IMR-90 (cell line): ENCODE results near the gene GAPT. TPM values are rescaled to one million over a fixed set of nuclear protein-coding genes. Genes with fewer than 3 reads are reported as not detected.

ENCODE experiments used
- ATAC-seq: fragments of 200-7000 bp; cut with Tn5 transposase; 2 replicates; pipeline ENCODE4 v1.9.1; 2020; ENCODE audit warnings: low read depth, mild to moderate bottlenecking, moderate library complexity
- BruUV-seq: library from RNA; stranded (reverse); fragments of 400-500 nt; replicated peaks from 2 replicates; lab custom pipeline; 2021; lab: Mats Ljungman, UMichigan
- CTCF ChIA-PET: fragments of 300-600 bp; formaldehyde crosslinking; extraction: SDS; loops from one replicate; lab custom pipeline; 2021; ENCODE audit warnings: antibody characterized with exemption; lab: Yijun Ruan, JAX
- POLR2A ChIA-PET: fragments of 300-600 bp; sonication (Branson Sonifier 250); formaldehyde crosslinking; loops from one replicate; lab custom pipeline; 2022; ENCODE audit warnings: antibody characterized with exemption; ENCODE audit not compliant: unreplicated experiment; lab: Charles Lee
- DNase-seq: peaks from one replicate; pipeline ENCODE4 v3.0.0; 2013
- H2AFZ ChIP-seq: replicated peaks from 2 replicates; pipeline ENCODE3; 2013; ENCODE audit warnings: low read length, mild to moderate bottlenecking; ENCODE audit not compliant: poor library complexity
- H2AK5ac ChIP-seq: 2 replicates; pipeline ENCODE4 v1.6.1; 2013; ENCODE audit warnings: low read depth, low read length, inconsistent platforms
- H2AK9ac ChIP-seq: replicated peaks from 2 replicates; pipeline ENCODE3; 2013; ENCODE audit warnings: mild to moderate bottlenecking, low read depth, low read length, moderate library complexity; ENCODE audit not compliant: poor library complexity
- H2BK120ac ChIP-seq: 2 replicates; pipeline ENCODE4 v1.6.1; 2013; ENCODE audit warnings: low read depth, low read length, inconsistent platforms
- H2BK15ac ChIP-seq: 3 replicates; pipeline ENCODE4 v1.6.1; 2013; ENCODE audit warnings: low read depth, low read length, inconsistent platforms
- H2BK20ac ChIP-seq: 2 replicates; pipeline ENCODE4 v1.6.1; 2013; ENCODE audit warnings: low read depth, mild to moderate bottlenecking, inconsistent platforms, low read length, moderate library complexity
- H2BK5ac ChIP-seq: 2 replicates; pipeline ENCODE4 v1.6.1; 2013; ENCODE audit warnings: mild to moderate bottlenecking, low read depth, low read length, inconsistent platforms; ENCODE audit not compliant: poor library complexity, severe bottlenecking
- H3K14ac ChIP-seq: replicated peaks from 2 replicates; pipeline ENCODE4 v1.6.1; 2013; ENCODE audit warnings: low read depth, low read length, inconsistent platforms
- H3K18ac ChIP-seq: 2 replicates; pipeline ENCODE4 v1.6.1; 2013; ENCODE audit warnings: low read depth, low read length, control low read depth
- H3K23ac ChIP-seq: 2 replicates; pipeline ENCODE4 v1.6.1; 2013; ENCODE audit warnings: low read depth, low read length, inconsistent platforms
- H3K27ac ChIP-seq: 2 replicates; pipeline ENCODE4 v1.5.1; 2013; ENCODE audit warnings: mild to moderate bottlenecking, control low read depth, low read length; ENCODE audit not compliant: insufficient read depth
- H3K27me3 ChIP-seq: 2 replicates; pipeline ENCODE4 v1.6.1; 2013; ENCODE audit warnings: low read length; ENCODE audit not compliant: control insufficient read depth, insufficient read depth
- H3K36me3 ChIP-seq: 2 replicates; pipeline ENCODE4 v1.6.1; 2013; ENCODE audit warnings: low read length, mixed read lengths; ENCODE audit not compliant: control insufficient read depth, insufficient read depth
- H3K4ac ChIP-seq: 2 replicates; pipeline ENCODE4 v1.6.1; 2013; ENCODE audit warnings: low read depth, low read length, inconsistent platforms
- H3K4me1 ChIP-seq: 2 replicates; pipeline ENCODE4 v1.6.1; 2013; ENCODE audit warnings: low read length, mixed read lengths; ENCODE audit not compliant: control insufficient read depth, insufficient read depth
- H3K4me2 ChIP-seq: 2 replicates; pipeline ENCODE4 v1.6.1; 2013; ENCODE audit warnings: low read depth, mild to moderate bottlenecking, control low read depth, low read length, moderate library complexity
- H3K4me3 ChIP-seq: 2 replicates; pipeline ENCODE4 v1.5.1; 2013; ENCODE audit warnings: low read depth, mild to moderate bottlenecking, control low read depth, low read length, moderate library complexity; ENCODE audit not compliant: insufficient read depth
- H3K56ac ChIP-seq: 2 replicates; pipeline ENCODE4 v1.6.1; 2013; ENCODE audit warnings: low read length, inconsistent platforms; ENCODE audit not compliant: insufficient read depth; ENCODE audit errors: extremely low read depth
- H3K79me1 ChIP-seq, 2 experiments: 2 replicates each; pipeline ENCODE4 v1.6.1; 2013; ENCODE audit warnings: low read length in 2 of 2, inconsistent platforms in 1 of 2, low read depth in 1 of 2
- H3K9ac ChIP-seq: 2 replicates; pipeline ENCODE4 v1.6.1; 2013; ENCODE audit warnings: low read depth, low read length, control low read depth
- H3K9me1 ChIP-seq: 2 replicates; pipeline ENCODE4 v1.6.1; 2013; ENCODE audit warnings: low read length, inconsistent platforms; ENCODE audit not compliant: insufficient read depth
- H3K9me3 ChIP-seq: 2 replicates; pipeline ENCODE4 v1.6.1; 2013; ENCODE audit warnings: low read length; ENCODE audit not compliant: control insufficient read depth, insufficient read depth
- H4K20me1 ChIP-seq: 2 replicates; pipeline ENCODE4 v1.6.1; 2013; ENCODE audit warnings: low read length, inconsistent platforms; ENCODE audit not compliant: insufficient read depth
- H4K5ac ChIP-seq: 2 replicates; pipeline ENCODE4 v1.6.1; 2013; ENCODE audit warnings: mild to moderate bottlenecking, low read depth, low read length, control low read depth
- H4K8ac ChIP-seq, 2 experiments: 2 replicates each; pipeline ENCODE4 v1.6.1; 2013; ENCODE audit warnings: low read depth in 2 of 2, low read length in 2 of 2, control low read depth in 1 of 2, inconsistent platforms in 1 of 2
- H4K91ac ChIP-seq: 2 replicates; pipeline ENCODE4 v1.6.1; 2013; ENCODE audit warnings: low read depth, low read length, inconsistent platforms; ENCODE audit not compliant: insufficient read depth
- BHLHE40 ChIP-seq: fragments of 150-350 bp; IDR thresholded peaks from 2 replicates; pipeline ENCODE4 v1.6.1; 2016; ENCODE audit warnings: mild to moderate bottlenecking, low read depth, low read length
- CEBPB ChIP-seq: IDR thresholded peaks from 2 replicates; pipeline ENCODE4 v1.6.1; 2012; ENCODE audit warnings: low read depth, low read length, improper control_type of control experiment
- CHD1 ChIP-seq: IDR thresholded peaks from 2 replicates; pipeline ENCODE4 v1.6.1; 2012; ENCODE audit warnings: low read depth, low read length, improper control_type of control experiment
- CTCF ChIP-seq: conservative IDR thresholded peaks from 2 replicates; pipeline ENCODE4 v1.5.1; 2012; ENCODE audit warnings: mild to moderate bottlenecking, low read depth, low read length, improper control_type of control experiment
- ELK1 ChIP-seq: fragments of 150-350 bp; IDR thresholded peaks from 2 replicates; pipeline ENCODE4 v1.6.1; 2016; ENCODE audit warnings: low read depth, mild to moderate bottlenecking, low read length, moderate library complexity, borderline replicate concordance
- FOS ChIP-seq: fragments of 150-350 bp; IDR thresholded peaks from 2 replicates; pipeline ENCODE4 v1.6.1; 2016; ENCODE audit warnings: low read depth, low read length
- MAFK ChIP-seq: IDR thresholded peaks from 2 replicates; pipeline ENCODE4 v1.6.1; 2012; ENCODE audit warnings: low read depth, low read length, improper control_type of control experiment
- MAZ ChIP-seq: IDR thresholded peaks from 2 replicates; pipeline ENCODE4 v1.6.1; 2012; ENCODE audit warnings: low read depth, mild to moderate bottlenecking, low read length, improper control_type of control experiment, moderate library complexity, borderline replicate concordance
- MXI1 ChIP-seq: IDR thresholded peaks from 2 replicates; pipeline ENCODE4 v1.6.1; 2012; ENCODE audit warnings: low read depth, mild to moderate bottlenecking, low read length, moderate library complexity, borderline replicate concordance
- NFE2L2 ChIP-seq: fragments of 150-350 bp; IDR thresholded peaks from 2 replicates; pipeline ENCODE4 v1.6.1; 2016; ENCODE audit warnings: low read depth, mild to moderate bottlenecking, low read length
- POLR2A ChIP-seq: IDR thresholded peaks from 2 replicates; pipeline ENCODE4 v1.6.1; 2012; ENCODE audit warnings: mild to moderate bottlenecking, low read depth, low read length
- RAD21 ChIP-seq: IDR thresholded peaks from 2 replicates; pipeline ENCODE4 v1.6.1; 2012; ENCODE audit warnings: low read length, improper control_type of control experiment
- RCOR1 ChIP-seq: IDR thresholded peaks from 2 replicates; pipeline ENCODE4 v1.6.1; 2012; ENCODE audit warnings: mild to moderate bottlenecking, low read length, improper control_type of control experiment; ENCODE audit not compliant: insufficient replicate concordance
- RFX5 ChIP-seq: IDR thresholded peaks from 2 replicates; pipeline ENCODE4 v1.8.0; 2012; ENCODE audit warnings: low read depth, mild to moderate bottlenecking, low read length, moderate library complexity
- SMC3 ChIP-seq: fragments of 150-350 bp; IDR thresholded peaks from 2 replicates; pipeline ENCODE4 v1.6.1; 2016; ENCODE audit warnings: low read depth, mild to moderate bottlenecking, antibody characterized with exemption, low read length, moderate library complexity
- USF2 ChIP-seq: fragments of 150-350 bp; IDR thresholded peaks from 2 replicates; pipeline ENCODE4 v1.6.1; 2017; ENCODE audit warnings: mild to moderate bottlenecking, antibody characterized with exemption, low read length, low read depth
- WGBS, 2 experiments: methylation state at CpG; one replicate each; pipeline versions ENCODE4 v1.1.5 to v1.1.7; 2013; ENCODE audit warnings: missing lambda C conversion rate in 2 of 2; ENCODE audit not compliant: insufficient read length in 1 of 2; ENCODE audit errors: extremely low coverage in 2 of 2; 5-methylcytosine and 5-hydroxymethylcytosine counted together
- dilution Hi-C: fragments of 300-500 bp; cut with HindIII; formaldehyde crosslinking; loops from one replicate; pipeline ENCODE4 v1.14.3; 2018; ENCODE audit warnings: low sequenced_read_pairs; ENCODE audit not compliant: unreplicated experiment
- in situ Hi-C: fragments of 300-500 bp; cut with MboI; formaldehyde crosslinking; loops from 3 replicates; pipeline ENCODE4 v1.14.3; 2019; ENCODE audit warnings: low sequenced_read_pairs, inconsistent platforms, mixed read lengths
- intact Hi-C: fragments of 100-400 bp; cut with micrococcal nuclease; formaldehyde crosslinking; loops from 2 replicates; pipeline ENCODE4 v1.10.0; 2022
- polyA plus RNA-seq, 3 experiments: library from polyadenylated mRNA; depleted of rRNA; stranded (reverse); fragments of >200 nt; gene quantifications; 2 replicates each; pipeline ENCODE4 v1.2.3, GENCODE V29; 2012; ENCODE audit warnings: low replicate concordance in 1 of 3
- total RNA-seq: library from RNA; depleted of rRNA; stranded (reverse); fragments of >200 nt; gene quantifications from 2 replicates; pipeline ENCODE4 v1.2.3, GENCODE V29; 2012

The GAPT gene
- total and polyA plus RNA-seq, 2 of the 4 experiments (the other 2 are of a cell fraction) = not detected

- Histone ChIP-seq H3K27ac (peak overlapping the region; percentile 1; the same call in 1 of the 2 replicates), H2AK9ac (no peak overlapping the region), H2BK120ac (no peak overlapping the region), H3K36me3 (peaks cover 58% of the 10 kb centered on the region), H3K14ac (peak overlapping the region; percentile 39; the same call in 1 of the 2 replicates), H3K4ac (no peak overlapping the region), H2BK20ac (no peak overlapping the region), H3K4me2 (peak overlapping the region; percentile 69), H2BK5ac (no peak overlapping the region), H3K79me1 (peaks cover 25 to 44% of the 10 kb centered on the region in 2 experiments), H2AK5ac (no peak overlapping the region), H3K23ac (no peak overlapping the region), H4K5ac (no peak overlapping the region), H3K9me1 (peaks cover 5% of the 10 kb centered on the region; the same call in 1 of the 2 replicates), H3K4me1 (peaks cover 2% of the 10 kb centered on the region; the same call in 1 of the 2 replicates), H4K20me1 (peaks cover 63% of the 10 kb centered on the region), H2AFZ (no peak overlapping the region), H4K91ac (no peak overlapping the region), H3K9ac (peak overlapping the region; percentile 19; the same call in 1 of the 2 replicates), H3K9me3 (no peaks in the 10 kb centered on the region), H3K18ac (no peak overlapping the region), H2BK15ac (no peak overlapping the region), H3K56ac (no peak overlapping the region), H3K27me3 (no peaks in the 10 kb centered on the region), H3K4me3 (no peak overlapping the region; the same call in 1 of the 2 replicates), H4K8ac (no peak overlapping the region)
- dilution Hi-C loops = no loop called here
- WGBS, 2 experiments = 97% methylated on average over 4 of the region's 5 CpGs; no CpG with 5 or more reads in 1 of the 2 experiments
- no TSS peak for BruUV-seq
- ATAC-seq (no peak), DNase-seq (no peak)
- POLR2A ChIA-PET = interaction anchor here (1.6 kb wide), 1 partner anchor 567 kb away, joined by 5 read pairs; no protein-coding TSS in a partner anchor
- in situ Hi-C loops = loop anchor here (5.0 to 25.0 kb wide), 3 partner anchors 673 to 1543 kb away; partner anchors contain the start of gene SETD9
- intact Hi-C loops = loop anchor here (5.0 kb wide), 4 partner anchors 133 to 393 kb away; no protein-coding TSS in a partner anchor
- TF ChIP-seq NFE2L2 = no peak
- TF ChIP-seq BHLHE40 = no peak
- TF ChIP-seq CHD1 = no peak
- TF ChIP-seq FOS = no peak
- no peak for TF ChIP-seq CEBPB
- no peak for TF ChIP-seq SMC3
- no peak for TF ChIP-seq ELK1
- TF ChIP-seq USF2 = no peak
- no peak for TF ChIP-seq POLR2A
- TF ChIP-seq RCOR1 = no peak
- TF ChIP-seq RAD21 = no peak
- no peak for TF ChIP-seq MAZ
- TF ChIP-seq MAFK = no peak
- no peak for TF ChIP-seq RFX5
- TF ChIP-seq MXI1 = no peak
- TF ChIP-seq CTCF = no peak
- CTCF ChIA-PET = interaction anchor here (0.6 to 1.4 kb wide), 2 partner anchors 360 to 568 kb away, joined by 3 to 4 read pairs; no protein-coding TSS in a partner anchor
These were observed 35.8 kb upstream of the GAPT start for GRCh38 chr5:58455480-58455879.
